GM19372 (cell line): ENCODE measurements around the gene MNT.
A peak's percentile ranks its signal among the peaks of the same experiment; 100 is the strongest.

Experiments used
- ATAC-seq: cut with Tn5 transposase; IDR thresholded peaks from one replicate; pipeline ENCODE4 v1.9.1; 2021; ENCODE audit warnings: mild to moderate bottlenecking, low read depth, moderate library complexity; ENCODE audit not compliant: unreplicated experiment

The MNT gene

GRCh38 chr17:2396568-2397246 lies 4.2 kb downstream of the MNT start:
- no peak for ATAC-seq

- no peak for ATAC-seq
Observed at GRCh38 chr17:2396192-2396567, 4.7 kb downstream of the MNT start.

- no peak for ATAC-seq
Observed at GRCh38 chr17:2395258-2396181, 5.3 kb downstream of the MNT start.

- ATAC-seq = no peak
Observed at GRCh38 chr17:2394775-2395201, 6.1 kb downstream of the MNT start.

GRCh38 chr17:2393954-2394749 lies 6.7 kb downstream of the MNT start:
- ATAC-seq = no peak

- ATAC-seq = peak; percentile 49
Observed at GRCh38 chr17:2393174-2393953, 7.5 kb downstream of the MNT start.

GRCh38 chr17:2392252-2393173 lies 8.3 kb downstream of the MNT start:
- ATAC-seq = peak; percentile 56

GRCh38 chr17:2391597-2392251 lies 9.1 kb downstream of the MNT start:
- ATAC-seq = no peak

GRCh38 chr17:2390199-2390836 lies 10.5 kb downstream of the MNT start:
- no peak for ATAC-seq

- no peak for ATAC-seq
Observed at GRCh38 chr17:2388683-2389055, 12.2 kb downstream of the MNT start.

- ATAC-seq = no peak
Observed at GRCh38 chr17:2388020-2388682, 12.7 kb downstream of the MNT start.

GRCh38 chr17:2387086-2388019 lies 13.5 kb downstream of the MNT start:
- no peak for ATAC-seq

- no peak for ATAC-seq
Observed at GRCh38 chr17:2386400-2387085, 14.3 kb downstream of the MNT start.

GRCh38 chr17:2385240-2386210 lies 15.3 kb downstream of the MNT start:
- ATAC-seq = no peak
